Stomach (tissue), 4 donors: Measurements from ENCODE around the gene TNIP3.

Source experiments
- POLR2A ChIP-seq, 4 donors: fragments of 450-650 bp; IDR thresholded peaks; one replicate each; pipeline ENCODE4 v1.6.1; 2016; ENCODE audit warnings: antibody characterized with exemption in 4 of 4, control low read depth in 2 of 4, mild to moderate bottlenecking in 1 of 4, moderate library complexity in 1 of 4
- POLR2AphosphoS5 ChIP-seq, 3 donors: sonication (generic); formaldehyde crosslinking; IDR thresholded peaks; one replicate each; pipeline ENCODE4 v1.6.1; 2016; ENCODE audit warnings: antibody characterized with exemption in 3 of 3
- TF ChIP-seq, protein P1 (sequence below), 7 experiments: fragments of 450-650 bp in 4 of 7; fragments of 200-600 bp in 3 of 7; sonication (generic) in 3 of 7; IDR thresholded peaks; one replicate each; pipeline ENCODE4 v1.5.1; 2016 to 2019; ENCODE audit warnings: antibody characterized with exemption in 7 of 7, control low read depth in 2 of 7, mild to moderate bottlenecking in 1 of 7

DNA sequence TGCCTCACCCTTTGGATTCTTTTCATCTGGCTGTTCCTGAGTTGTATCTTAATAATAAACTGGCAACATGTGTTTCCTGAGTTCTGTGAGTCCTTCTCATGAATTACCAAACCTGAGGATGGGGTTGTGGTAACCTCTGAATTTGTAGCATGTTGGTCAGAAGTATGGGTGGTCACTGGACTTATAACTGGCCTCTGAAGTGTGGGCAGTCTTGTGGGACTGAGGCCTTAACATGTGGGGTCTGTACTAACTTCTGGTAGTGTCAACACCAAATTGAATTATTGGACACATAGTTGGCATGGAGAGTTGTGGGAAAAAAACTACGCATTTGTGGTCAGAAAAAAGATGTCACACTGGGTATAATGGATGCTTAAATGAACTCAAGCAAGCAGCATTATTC is 45.0 kb upstream of the TNIP3 start:
- TF ChIP-seq, protein P1, sequence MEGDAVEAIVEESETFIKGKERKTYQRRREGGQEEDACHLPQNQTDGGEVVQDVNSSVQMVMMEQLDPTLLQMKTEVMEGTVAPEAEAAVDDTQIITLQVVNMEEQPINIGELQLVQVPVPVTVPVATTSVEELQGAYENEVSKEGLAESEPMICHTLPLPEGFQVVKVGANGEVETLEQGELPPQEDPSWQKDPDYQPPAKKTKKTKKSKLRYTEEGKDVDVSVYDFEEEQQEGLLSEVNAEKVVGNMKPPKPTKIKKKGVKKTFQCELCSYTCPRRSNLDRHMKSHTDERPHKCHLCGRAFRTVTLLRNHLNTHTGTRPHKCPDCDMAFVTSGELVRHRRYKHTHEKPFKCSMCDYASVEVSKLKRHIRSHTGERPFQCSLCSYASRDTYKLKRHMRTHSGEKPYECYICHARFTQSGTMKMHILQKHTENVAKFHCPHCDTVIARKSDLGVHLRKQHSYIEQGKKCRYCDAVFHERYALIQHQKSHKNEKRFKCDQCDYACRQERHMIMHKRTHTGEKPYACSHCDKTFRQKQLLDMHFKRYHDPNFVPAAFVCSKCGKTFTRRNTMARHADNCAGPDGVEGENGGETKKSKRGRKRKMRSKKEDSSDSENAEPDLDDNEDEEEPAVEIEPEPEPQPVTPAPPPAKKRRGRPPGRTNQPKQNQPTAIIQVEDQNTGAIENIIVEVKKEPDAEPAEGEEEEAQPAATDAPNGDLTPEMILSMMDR (IDR thresholded peaks at IDR 0.05), result no peak
- TF ChIP-seq POLR2AphosphoS5 (IDR thresholded peaks at IDR 0.05), result no peak
- no peak for TF ChIP-seq POLR2A (IDR thresholded peaks at IDR 0.05)
